Fibroblast of mammary gland (primary cell): ENCODE results near the gene MTFR2.
A peak's percentile ranks its signal among the peaks of the same experiment; 100 is the strongest.

Experiments
- DNase-seq: peaks from one replicate; pipeline ENCODE4 v3.0.0-alpha.2; 2010; ENCODE audit warnings: low read depth
- H3K4me3 ChIP-seq: 2 replicates; pipeline ENCODE4 v1.5.1; 2011; ENCODE audit warnings: low read depth, mild to moderate bottlenecking, low read length, moderate library complexity; ENCODE audit not compliant: control insufficient read depth
- CTCF ChIP-seq: conservative IDR thresholded peaks from 2 replicates; pipeline ENCODE4 v1.5.1; 2011; ENCODE audit warnings: low read depth, low read length, inconsistent platforms; ENCODE audit not compliant: control insufficient read depth, insufficient read depth

MTFR2 gene

GRCh38 chr6:136244061-136244616 is 6.0 kb downstream of the MTFR2 start:
- no peak overlapping the region for H3K4me3 ChIP-seq
- no peak for DNase-seq
- no peak for TF ChIP-seq CTCF

GRCh38 chr6:136236466-136237293 is 13.4 kb downstream of the MTFR2 start:
- no peak overlapping the region for H3K4me3 ChIP-seq
- no peak for TF ChIP-seq CTCF
- peak; percentile 64 for DNase-seq

- peak; percentile 68 for DNase-seq
- no peak for TF ChIP-seq CTCF
- H3K4me3 ChIP-seq, result no peak overlapping the region
These were observed 14.9 kb downstream of the MTFR2 start for GRCh38 chr6:136235233-136235564.

- TF ChIP-seq CTCF, result no peak
- H3K4me3 ChIP-seq, result no peak overlapping the region
- no peak for DNase-seq
These were observed 17.4 kb downstream of the MTFR2 start for GRCh38 chr6:136232701-136233100.

- no peak overlapping the region for H3K4me3 ChIP-seq
- TF ChIP-seq CTCF, result no peak
- DNase-seq, result no peak
These were observed 19.8 kb downstream of the MTFR2 start for GRCh38 chr6:136230219-136230853.

- no peak overlapping the region for H3K4me3 ChIP-seq
- TF ChIP-seq CTCF, result no peak
- no peak for DNase-seq
These were observed 21.3 kb downstream of the MTFR2 start for GRCh38 chr6:136228814-136229213.
